Panc1 (cell line): ENCODE measurements around the gene GLIS1. TPM values are rescaled to one million over a fixed set of nuclear protein-coding genes. Genes with fewer than 3 reads are reported as not detected.

Source experiments
- ATAC-seq: fragments of 200-7000 bp; cut with Tn5 transposase; 2 replicates; pipeline ENCODE4 v1.9.1; 2020; ENCODE audit warnings: mild to moderate bottlenecking, moderate library complexity
- BruUV-seq: library from RNA; stranded (reverse); fragments of 400-500 nt; replicated peaks from 2 replicates; lab custom pipeline; 2021; lab: Mats Ljungman, UMichigan
- CTCF ChIA-PET: fragments of 300-600 bp; sonication (Branson Sonifier 250); formaldehyde crosslinking; loops from one replicate; lab custom pipeline; 2022; ENCODE audit warnings: antibody characterized with exemption; lab: Charles Lee
- POLR2A ChIA-PET: fragments of 300-600 bp; sonication (Branson Sonifier 250); formaldehyde crosslinking; loops from one replicate; lab custom pipeline; 2022; ENCODE audit warnings: antibody characterized with exemption; lab: Charles Lee
- DNase-seq: peaks from one replicate; pipeline ENCODE4 v3.0.0-alpha.2; 2010; ENCODE audit warnings: low read depth, low spot score
- H3K27ac ChIP-seq: 2 replicates; pipeline ENCODE4 v1.5.1; 2011; ENCODE audit warnings: mild to moderate bottlenecking, low read length, inconsistent platforms
- H3K27me3 ChIP-seq: fragments of 200-500 bp; sonication (Bioruptor generic); 2 replicates; pipeline ENCODE4 v1.6.0; 2014; ENCODE audit warnings: low read length, inconsistent platforms; ENCODE audit not compliant: control insufficient read depth, insufficient read depth
- H3K36me3 ChIP-seq: fragments of 200-500 bp; sonication (Bioruptor generic); 2 replicates; pipeline ENCODE4 v1.5.1; 2014; ENCODE audit warnings: inconsistent platforms, mild to moderate bottlenecking, low read length, moderate library complexity; ENCODE audit not compliant: control insufficient read depth, insufficient read depth
- H3K4me1 ChIP-seq: 2 replicates; pipeline ENCODE4 v1.5.1; 2011; ENCODE audit warnings: inconsistent platforms, mild to moderate bottlenecking, low read length, moderate library complexity; ENCODE audit not compliant: control insufficient read depth, insufficient read depth
- H3K4me3 ChIP-seq, 2 experiments: 2 replicates each; pipeline ENCODE4 v1.5.1; 2011 to 2012; ENCODE audit warnings: low read depth in 2 of 2, low read length in 2 of 2, mild to moderate bottlenecking in 2 of 2, inconsistent platforms in 1 of 2, moderate library complexity in 1 of 2
- H3K9me3 ChIP-seq: fragments of 200-500 bp; sonication (Bioruptor generic); 2 replicates; pipeline ENCODE4 v1.5.1; 2014; ENCODE audit warnings: low read depth, mild to moderate bottlenecking, inconsistent platforms, low read length, moderate library complexity; ENCODE audit not compliant: control insufficient read depth, insufficient read depth
- CTCF ChIP-seq: fragments of 450-650 bp; IDR thresholded peaks from 2 replicates; pipeline ENCODE4 v1.5.1; 2017; ENCODE audit warnings: mild to moderate bottlenecking
- POLR2AphosphoS5 ChIP-seq: IDR thresholded peaks from 2 replicates; pipeline ENCODE4 v1.6.1; 2012; ENCODE audit warnings: mild to moderate bottlenecking, low read depth, low read length, moderate library complexity
- REST ChIP-seq, 2 experiments: IDR thresholded peaks; 2 replicates each; pipeline ENCODE4 v1.6.1; 2011 to 2012; ENCODE audit warnings: low read depth in 2 of 2, control low read depth in 1 of 2, low read length in 1 of 2, mild to moderate bottlenecking in 1 of 2, moderate library complexity in 1 of 2; ENCODE audit not compliant: insufficient read depth in 1 of 2
- SIN3A ChIP-seq: IDR thresholded peaks from 2 replicates; pipeline ENCODE4 v1.6.1; 2012; ENCODE audit warnings: low read depth, mild to moderate bottlenecking, low read length, moderate library complexity, borderline replicate concordance; ENCODE audit not compliant: insufficient read depth
- TCF7L2 ChIP-seq: IDR thresholded peaks from 2 replicates; pipeline ENCODE4 v1.6.1; 2011; ENCODE audit warnings: mild to moderate bottlenecking, low read depth, low read length, inconsistent platforms
- in situ Hi-C: cut with HindIII; loops from 2 replicates; pipeline ENCODE4 v1.10.0; 2016; ENCODE audit warnings: low sequenced_read_pairs, low pct_unique_long_range_greater_than_20kb
- intact Hi-C: fragments of 100-400 bp; cut with micrococcal nuclease; formaldehyde crosslinking; loops from one replicate; pipeline ENCODE4 v1.10.0; 2022; ENCODE audit not compliant: unreplicated experiment
- total RNA-seq: library from RNA; stranded (reverse); gene quantifications from one replicate; pipeline ENCODE4 v1.2.1, GENCODE V29; 2021; ENCODE audit not compliant: unreplicated experiment

Gene GLIS1
- total RNA-seq, 1 experiment from 2014 or later: 0.28 TPM

- no peak for ATAC-seq
- CTCF ChIA-PET: no interaction called here
These were observed 279.4 kb downstream of the GLIS1 start, which contains the start of gene DMRTB1 for GRCh38 chr1:53459321-53460175. DMRTB1 (plus strand) TSS chr1:53459399; CDS start chr1:53459454, 55 bp downstream.

GRCh38 chr1:53458634-53459033 lies 280.3 kb downstream of the GLIS1 start:
- no peaks in the 10 kb centered on the region for H3K36me3 ChIP-seq
- TF ChIP-seq REST (IDR thresholded peaks at IDR 0.05; ENCODE audit: insufficient read depth in 1 of 2, low read depth in 2 of 2, low read length in 1 of 2): no peak
- no peak for TF ChIP-seq SIN3A
- TF ChIP-seq CTCF: no peak
- TF ChIP-seq POLR2AphosphoS5: no peak

More at GRCh38 chr1:53459321-53460175, 279.4 kb downstream of the GLIS1 start, which contains the start of gene DMRTB1:
- no TSS peak for BruUV-seq
- POLR2A ChIA-PET: no interaction called here
- Histone ChIP-seq H3K36me3 (no peaks in the 10 kb centered on the region), H3K27ac (no peak within 1 kb of the TSS), H3K4me3 (no peak within 1 kb of the TSS), H3K9me3 (no peaks in the 10 kb centered on the region), H3K4me1 (no peaks in the 10 kb centered on the region), H3K27me3 (no peaks in the 10 kb centered on the region; the same call in 1 of the 2 replicates)
- TF ChIP-seq TCF7L2 (no peak), SIN3A (no peak), CTCF (no peak), REST (IDR thresholded peaks at IDR 0.05; ENCODE audit: insufficient read depth in 1 of 2, low read depth in 2 of 2, low read length in 1 of 2) (no peak), POLR2AphosphoS5 (no peak)
- intact Hi-C loops (no loop called here), in situ Hi-C loops (no loop called here)
- DNase-seq: no peak

More at GRCh38 chr1:53458634-53459033, 280.3 kb downstream of the GLIS1 start:
- H3K4me3 ChIP-seq: no peak overlapping the region
- no peak overlapping the region for H3K27ac ChIP-seq
- CTCF ChIA-PET: no interaction called here
- POLR2A ChIA-PET: no interaction called here
- H3K27me3 ChIP-seq: no peaks in the 10 kb centered on the region; the same call in 1 of the 2 replicates
- in situ Hi-C loops (no loop called here), intact Hi-C loops (no loop called here)
- H3K4me1 ChIP-seq: no peaks in the 10 kb centered on the region
- no TSS peak for BruUV-seq
- no peak for DNase-seq
- ATAC-seq: no peak
- no peaks in the 10 kb centered on the region for H3K9me3 ChIP-seq
